Thyroid gland (tissue), 4 donors: ENCODE measurements around the gene CARHSP1. TPM values are rescaled to one million over a fixed set of nuclear protein-coding genes. Genes with fewer than 3 reads are reported as not detected.

Source experiments
- DNase-seq, 2 donors: peaks; one replicate each; pipeline ENCODE4 v3.0.0-alpha.2; 2019
- H3K27ac ChIP-seq, 3 donors: fragments of 200-600 bp; sonication (generic); 1 replicate in 2 of 3; 2 replicates in 1 of 3; pipeline ENCODE4 v1.5.1; 2016 to 2019; ENCODE audit warnings: mild to moderate bottlenecking in 1 of 3, moderate library complexity in 1 of 3
- H3K27me3 ChIP-seq: fragments of 200-600 bp; sonication (generic); one replicate; pipeline ENCODE4 v1.5.1; 2019
- H3K36me3 ChIP-seq, 2 donors: fragments of 200-600 bp; sonication (generic); one replicate each; pipeline ENCODE4 v1.5.1; 2016 to 2019
- H3K4me1 ChIP-seq, 2 donors: fragments of 200-600 bp; sonication (generic); one replicate each; pipeline ENCODE4 v1.5.1; 2017 to 2019
- H3K4me3 ChIP-seq, 3 donors: fragments of 200-600 bp; sonication (generic); replicated peaks in 1 of 3; 1 replicate in 2 of 3; 2 replicates in 1 of 3; pipeline ENCODE4 v1.5.1; 2016; ENCODE audit warnings: mild to moderate bottlenecking in 1 of 3
- H3K9me3 ChIP-seq: fragments of 200-600 bp; sonication (generic); one replicate; pipeline ENCODE4 v1.5.1; 2017
- CTCF ChIP-seq, 6 experiments: fragments of 200-600 bp in 3 of 6; fragments of 450-650 bp in 3 of 6; sonication (generic) in 3 of 6; IDR thresholded peaks; one replicate each; pipeline ENCODE4 v1.5.1; 2016 to 2019; ENCODE audit warnings: antibody characterized with exemption in 6 of 6, mild to moderate bottlenecking in 2 of 6, inconsistent platforms in 1 of 6, moderate library complexity in 1 of 6
- POLR2A ChIP-seq, 2 donors: fragments of 450-650 bp; IDR thresholded peaks; one replicate each; pipeline ENCODE4 v1.6.1; 2017; ENCODE audit warnings: antibody characterized with exemption in 2 of 2, mild to moderate bottlenecking in 2 of 2, moderate library complexity in 1 of 2
- WGBS, 2 donors: methylation state at CpG; one replicate each; pipeline ENCODE4 v1.1.5; 2017; 5-methylcytosine and 5-hydroxymethylcytosine counted together
- intact Hi-C: fragments of 100-400 bp; cut with DNase I; formaldehyde crosslinking; loops from one replicate; pipeline ENCODE4 v1.15.1; 2023
- total RNA-seq, 4 donors: library from RNA; depleted of rRNA; stranded (reverse); fragments of >200 nt; gene quantifications; one replicate each; pipeline ENCODE4 v1.2.3, GENCODE V29; 2016

The CARHSP1 gene
- total RNA-seq, 4 donors from 2014 or later = 43.4 to 67.5 (median 61.1) TPM

- intact Hi-C loops = no loop called here
- Histone ChIP-seq H3K9me3 (no peaks in the 10 kb centered on the region), H3K27ac (peak overlapping the region in 1 of 3 donors; percentile 76), H3K4me3 (peak overlapping the region in 1 of 3 donors; percentile 55), H3K27me3 (no peaks in the 10 kb centered on the region), H3K36me3 (no peaks in the 10 kb centered on the region), H3K4me1 (peaks cover 27 to 31% of the 10 kb centered on the region in 2 donors)
- 20 to 22% methylated on average over 30 to 36 of the region's 37 CpGs for WGBS, 2 donors
- no peak for TF ChIP-seq POLR2A (IDR thresholded peaks at IDR 0.05)
- TF ChIP-seq CTCF (IDR thresholded peaks at IDR 0.05) = peak in 1 of 6 experiments; percentile 10
- DNase-seq = no peak
These were observed 594 bp upstream of the CARHSP1 start for GRCh38 chr16:8869212-8869987.

- Histone ChIP-seq H3K4me3 (peak overlapping the region; percentile 6 to 66 (median 55)), H3K27me3 (no peaks in the 10 kb centered on the region), H3K4me1 (peaks cover 38 to 45% of the 10 kb centered on the region in 2 donors), H3K9me3 (no peaks in the 10 kb centered on the region), H3K36me3 (no peaks in the 10 kb centered on the region), H3K27ac (peak overlapping the region; percentile 47 to 76 (median 75))
- intact Hi-C loops = no loop called here
- DNase-seq = no peak
- WGBS, 2 donors = 0 to 1% methylated on average over 15 to 16 of the region's 16 CpGs
- TF ChIP-seq POLR2A (IDR thresholded peaks at IDR 0.05) (no peak), CTCF (IDR thresholded peaks at IDR 0.05) (no peak)
These were observed 832 bp downstream of the CARHSP1 start for GRCh38 chr16:8867932-8868415.

GRCh38 chr16:8867216-8867931 is 1.4 kb downstream of the CARHSP1 start:
- WGBS, 2 donors = 5% methylated on average over 22 of the region's 35 CpGs
- TF ChIP-seq POLR2A (IDR thresholded peaks at IDR 0.05) = no peak
- TF ChIP-seq CTCF (IDR thresholded peaks at IDR 0.05) = no peak
- no peaks in the 10 kb centered on the region for H3K36me3 ChIP-seq
- H3K4me1 ChIP-seq = peaks cover 38 to 48% of the 10 kb centered on the region in 2 donors
- peak; percentile 54 to 57 for DNase-seq
- H3K4me3 ChIP-seq = peak overlapping the region; percentile 3 to 66 (median 55)
- intact Hi-C loops = no loop called here
- no peaks in the 10 kb centered on the region for H3K9me3 ChIP-seq
- no peaks in the 10 kb centered on the region for H3K27me3 ChIP-seq
- peak overlapping the region; percentile 47 to 76 (median 75) for H3K27ac ChIP-seq

GRCh38 chr16:8866884-8867215 is 2.0 kb downstream of the CARHSP1 start:
- DNase-seq = no peak
- no peaks in the 10 kb centered on the region for H3K9me3 ChIP-seq
- no peak for TF ChIP-seq CTCF (IDR thresholded peaks at IDR 0.05)
- no peak for TF ChIP-seq POLR2A (IDR thresholded peaks at IDR 0.05)
- intact Hi-C loops = no loop called here
- H3K27ac ChIP-seq = peak overlapping the region; percentile 3 to 76 (median 75)
- H3K36me3 ChIP-seq = no peaks in the 10 kb centered on the region
- H3K4me1 ChIP-seq = peaks cover 38 to 48% of the 10 kb centered on the region in 2 donors
- H3K27me3 ChIP-seq = no peaks in the 10 kb centered on the region
- H3K4me3 ChIP-seq = peak overlapping the region in 1 of 3 donors; percentile 55
- 8 to 21% methylated on average over 6 to 7 of the region's 16 CpGs for WGBS, 2 donors
